HG03280 (cell line): Measurements from ENCODE around the gene NRTN.
"Not testable (repeated sequence)": the region's sequence is repeated elsewhere in the genome, so short reads cannot be mapped to it uniquely, and the experiment has no call there.

Experiments used
- ATAC-seq: cut with Tn5 transposase; IDR thresholded peaks from one replicate; pipeline ENCODE4 v1.9.1; 2021; ENCODE audit warnings: mild to moderate bottlenecking, moderate library complexity; ENCODE audit not compliant: unreplicated experiment

The NRTN gene

DNA sequence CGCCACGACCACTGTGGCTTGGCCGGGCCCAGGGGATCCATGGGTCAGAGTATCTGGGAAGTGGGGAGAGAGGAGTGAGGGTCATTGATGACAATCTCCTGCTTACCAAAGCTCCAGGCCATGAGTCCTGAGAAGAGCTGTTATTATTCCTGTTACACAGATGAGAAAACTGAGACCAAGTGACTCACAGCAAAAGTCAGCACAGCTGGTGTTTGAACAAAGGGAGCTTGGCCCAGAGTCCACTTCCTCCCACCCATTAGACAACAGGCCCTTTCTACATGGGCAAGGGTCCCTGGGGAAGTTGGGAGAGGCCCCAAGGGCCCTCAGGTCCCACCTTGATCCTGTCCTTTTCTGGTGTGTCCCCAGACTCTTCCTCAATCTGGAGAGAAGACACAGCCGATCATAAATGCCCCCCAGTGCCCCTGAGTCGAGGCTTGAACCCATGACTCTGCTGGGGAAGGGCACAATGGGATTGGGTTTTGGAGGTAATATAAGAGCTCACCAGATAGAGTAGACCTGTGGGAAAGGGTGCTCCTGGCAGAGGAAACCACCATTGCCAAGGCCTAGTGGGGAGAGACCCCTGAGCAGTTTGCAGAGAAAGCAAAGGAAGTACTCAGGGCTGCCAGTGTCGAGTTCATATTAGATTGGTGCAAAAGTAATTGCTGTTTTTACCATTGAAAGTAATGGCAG, 27.8 kb downstream of the NRTN start:
- no peak for ATAC-seq

DNA sequence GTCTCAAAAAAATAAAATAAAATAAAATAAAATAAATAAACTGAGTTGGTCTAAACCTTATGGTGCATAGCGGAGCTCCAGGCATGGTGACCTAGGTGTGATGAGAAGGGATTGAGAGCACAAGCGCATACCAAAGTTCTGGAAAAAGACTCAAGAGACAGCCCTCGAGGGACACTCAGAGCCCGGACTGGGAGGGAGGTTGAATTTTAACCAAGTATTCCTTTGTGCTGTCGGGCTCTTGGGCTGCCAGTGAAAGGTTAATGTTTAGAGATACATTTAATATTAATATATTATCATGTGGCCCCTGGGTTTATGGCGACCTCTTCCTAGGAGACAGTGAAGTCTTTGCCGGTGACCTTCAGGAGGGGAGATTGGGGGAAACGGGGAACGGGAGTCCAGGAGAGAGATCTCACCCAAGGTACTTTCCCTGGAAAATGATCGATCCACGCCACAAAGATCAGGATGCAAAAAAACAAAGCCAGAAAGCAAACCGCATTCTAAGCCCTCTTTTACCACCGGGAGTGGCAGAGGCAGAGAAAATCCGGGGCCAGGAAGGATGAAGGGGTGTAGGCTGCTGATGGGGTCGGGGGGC, 33.0 kb downstream of the NRTN start:
- ATAC-seq, result no peak

DNA sequence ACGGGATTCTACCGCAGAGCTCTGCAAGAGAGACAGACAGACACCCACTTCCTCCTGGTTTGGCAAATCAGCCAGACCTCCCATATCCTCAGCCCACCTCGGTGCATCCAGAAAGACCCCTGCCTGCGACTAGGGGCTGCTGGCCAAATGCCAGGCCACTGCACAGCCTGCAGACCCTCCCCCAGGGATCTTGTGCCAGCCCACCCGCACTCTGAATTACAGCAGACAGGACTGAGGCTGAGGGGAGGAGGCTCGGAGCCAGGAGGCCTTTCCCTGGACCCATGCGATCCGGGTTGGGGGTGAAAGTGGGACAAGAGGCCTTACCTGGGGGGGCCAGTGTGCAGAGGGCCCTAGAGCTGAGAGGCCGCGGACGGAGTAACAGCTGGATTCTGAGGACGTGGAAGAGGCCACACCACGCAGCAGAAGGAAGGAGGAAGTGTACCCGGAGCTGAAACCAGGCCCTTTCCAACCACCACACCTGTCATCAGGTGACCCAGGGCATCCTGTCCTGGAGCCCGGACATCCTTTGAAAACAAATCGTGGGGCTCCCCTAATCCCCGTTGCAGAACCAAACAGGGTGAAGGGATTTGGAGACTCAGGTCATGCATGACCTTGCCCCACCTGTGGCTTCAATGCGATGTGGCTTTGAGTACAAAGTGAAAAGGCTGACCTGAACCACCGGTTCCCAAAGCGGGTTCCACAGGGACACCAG, 33.6 kb downstream of the NRTN start:
- no peak for ATAC-seq

DNA sequence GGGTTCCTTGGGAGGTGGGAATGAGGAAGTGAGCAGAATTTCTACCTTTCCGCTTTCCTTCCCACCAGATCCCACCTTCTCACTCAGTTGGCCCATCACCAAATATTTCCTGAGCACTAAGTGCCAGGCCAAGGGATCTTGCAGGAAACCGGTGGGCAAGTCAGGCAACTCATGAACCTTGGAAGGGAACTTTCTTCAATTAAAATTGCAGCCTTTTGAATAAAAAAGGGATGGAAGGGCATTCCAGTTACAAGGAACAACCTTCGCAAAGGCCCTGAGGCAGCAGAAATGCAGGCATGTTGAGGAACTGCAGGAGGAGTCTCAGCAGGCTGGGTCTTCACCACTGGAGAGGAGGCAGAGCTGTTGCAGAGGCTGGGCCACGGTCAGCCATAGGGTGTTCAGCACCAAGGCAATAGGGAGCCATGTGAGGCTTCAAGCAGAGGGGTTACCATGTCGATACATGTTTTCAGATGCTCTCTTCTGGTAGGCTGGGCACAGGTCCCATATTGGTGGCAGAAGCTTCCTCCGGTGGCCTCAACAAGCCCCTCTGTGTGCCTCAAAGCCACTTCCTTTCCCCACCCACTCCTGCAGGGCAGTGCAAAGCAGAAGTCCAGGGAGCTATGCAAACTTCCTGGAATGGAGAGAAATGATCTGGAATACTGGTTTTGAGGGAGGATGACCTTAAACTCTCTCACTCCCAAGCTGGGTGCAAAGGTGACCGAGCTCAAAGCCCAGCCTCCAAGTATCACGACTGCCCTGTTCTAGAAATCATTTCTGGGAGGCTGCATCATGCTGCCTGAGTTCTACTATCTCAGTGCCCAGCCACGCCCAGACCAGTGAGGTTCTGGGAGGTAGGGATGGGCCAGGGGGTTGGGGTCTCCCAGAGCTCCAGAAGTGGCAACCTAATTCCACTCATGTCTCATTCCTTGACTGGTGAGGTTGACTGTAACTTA, 34.5 kb downstream of the NRTN start, which contains the start of gene FUT6:
FUT6 (minus strand) TSS at position 638 of the 953 bp plus-strand sequence. CDS start 7,135 bp downstream, outside the sequence.
- ATAC-seq, result no peak

DNA sequence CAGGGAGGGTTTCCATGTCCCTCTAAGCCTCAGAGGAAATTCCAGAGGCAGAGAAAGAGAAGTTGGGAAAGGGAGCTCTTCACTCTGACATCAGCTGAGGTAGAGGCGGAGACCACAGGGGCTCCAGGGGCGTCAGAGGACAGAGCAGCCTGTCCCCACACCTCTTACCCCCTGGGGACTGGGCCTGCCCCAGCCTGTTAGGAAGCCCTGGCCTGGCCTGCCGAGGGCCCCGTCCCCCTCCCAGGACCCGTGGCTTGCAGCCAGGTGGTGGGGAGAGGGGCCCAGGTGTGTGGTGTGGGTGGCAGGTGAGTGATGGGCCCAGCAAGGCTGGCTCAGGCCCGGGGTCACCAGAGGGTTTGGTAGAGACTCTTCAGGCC, 36.9 kb downstream of the NRTN start:
- ATAC-seq, result not testable (repeated sequence)

DNA sequence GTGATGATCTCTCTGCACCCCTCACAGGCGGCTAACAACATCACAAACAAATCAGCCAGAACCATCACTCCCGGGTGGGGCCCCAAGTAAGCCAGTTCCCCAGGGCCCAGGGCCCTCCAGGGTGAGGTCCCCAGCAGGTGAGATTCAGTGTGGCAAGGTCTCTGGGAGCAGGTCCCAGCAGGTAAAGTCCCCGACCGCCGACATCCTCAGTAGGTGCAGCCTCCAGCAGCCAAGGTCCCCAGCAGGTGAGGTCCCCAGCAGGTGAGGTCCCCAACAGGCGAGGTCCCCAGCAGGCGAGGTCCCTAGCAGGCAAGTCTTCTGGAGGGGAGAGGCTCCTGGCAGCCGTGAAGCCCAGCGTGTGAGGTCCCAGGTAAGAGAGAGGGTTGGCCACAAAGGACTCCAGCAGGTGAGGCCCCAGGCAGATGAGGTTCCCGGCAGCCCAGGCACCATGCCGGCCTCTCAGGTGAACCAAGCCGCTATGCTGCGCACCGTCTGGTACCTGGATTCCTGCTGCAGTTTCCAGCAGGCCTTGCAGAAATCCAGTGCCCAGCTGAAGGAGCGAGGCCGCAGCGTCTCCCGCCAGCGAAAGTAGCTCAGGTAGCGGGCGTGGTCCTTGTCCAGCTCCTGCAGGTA, 38.5 kb downstream of the NRTN start:
- ATAC-seq, result no peak

DNA sequence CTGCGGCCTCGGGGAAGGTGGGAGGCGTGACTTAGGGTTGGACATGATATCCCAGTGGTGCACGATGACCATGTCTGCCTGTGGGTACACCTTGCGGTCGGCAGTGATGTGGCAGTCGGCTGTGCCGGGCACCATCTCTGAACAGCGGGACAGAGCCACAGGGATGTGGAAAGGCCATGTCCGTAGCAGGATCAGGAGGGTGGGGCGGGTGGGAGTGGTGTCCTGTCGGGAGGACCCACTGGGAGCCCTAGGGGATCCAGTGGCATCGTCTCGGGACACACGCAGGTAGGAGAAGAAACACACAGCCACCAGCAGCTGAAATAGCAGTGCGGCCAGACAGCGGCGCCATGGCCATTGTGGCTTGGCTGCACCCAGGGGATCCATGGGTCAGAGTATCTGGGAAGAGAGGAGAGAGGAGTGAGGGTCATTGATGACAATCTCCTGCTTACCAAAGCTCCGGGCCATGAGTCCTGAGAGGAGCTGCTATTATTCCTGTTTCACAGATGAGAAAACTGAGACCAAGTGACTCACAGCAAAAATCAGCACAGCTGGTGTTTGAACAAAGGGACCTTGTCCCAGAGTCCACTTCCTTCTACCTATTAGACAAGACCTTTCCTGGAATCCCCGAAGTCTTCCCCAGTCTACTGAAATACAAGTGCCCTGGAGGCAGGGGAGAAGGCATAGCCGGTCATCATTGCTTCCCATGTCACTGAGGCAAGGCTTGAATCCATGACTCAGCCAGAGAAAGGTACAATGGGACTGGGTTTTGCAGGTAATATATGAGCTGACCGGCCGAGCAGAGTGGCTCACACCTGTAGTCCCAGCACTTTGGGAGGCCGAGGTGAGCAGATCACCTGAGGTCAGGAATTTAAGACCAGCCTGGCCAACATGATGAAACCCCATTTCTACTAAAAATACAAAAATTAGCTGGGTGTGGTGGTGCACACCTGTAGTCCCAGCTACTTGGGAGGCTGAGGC, 39.9 kb downstream of the NRTN start:
- no peak for ATAC-seq

DNA sequence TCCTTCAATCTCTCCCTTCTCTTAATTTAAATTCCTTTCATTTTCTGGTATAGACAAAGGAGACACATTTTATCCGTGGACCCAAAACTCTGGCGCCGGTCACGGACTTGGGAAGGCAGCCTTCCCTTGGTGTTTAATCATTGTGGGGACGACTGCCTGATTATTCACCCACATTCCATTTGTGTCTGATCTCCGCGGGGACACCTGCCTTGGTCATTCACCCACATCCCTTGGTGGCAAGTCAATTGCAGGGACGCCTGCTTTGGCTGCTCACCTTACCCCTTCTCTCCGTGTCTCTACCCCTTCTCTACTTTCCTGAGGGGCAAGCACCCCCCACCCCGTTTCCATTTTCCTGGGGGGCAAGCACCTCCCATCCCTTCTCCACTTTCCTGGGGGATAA, 43.0 kb downstream of the NRTN start:
- not testable (repeated sequence) for ATAC-seq

DNA sequence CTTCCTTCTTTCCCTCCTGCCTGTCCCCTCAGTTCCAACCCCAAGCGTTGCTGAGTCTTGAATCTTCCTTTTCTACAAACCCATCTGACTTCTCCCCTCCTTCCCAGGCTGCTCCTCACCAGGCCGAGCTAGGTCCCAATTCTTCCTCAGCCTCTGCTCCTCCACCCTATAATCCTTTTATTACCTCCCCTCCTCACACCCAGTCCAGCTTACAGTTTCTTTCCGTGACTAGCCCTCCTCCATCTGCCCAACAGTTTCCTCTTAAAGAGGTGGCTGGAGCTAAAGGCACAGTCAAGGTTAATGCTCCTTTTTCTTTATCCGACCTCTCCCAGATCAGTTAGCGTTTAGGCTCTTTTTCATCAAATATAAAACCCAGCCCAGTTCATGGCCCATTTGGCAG, 43.8 kb downstream of the NRTN start:
- not testable (repeated sequence) for ATAC-seq

DNA sequence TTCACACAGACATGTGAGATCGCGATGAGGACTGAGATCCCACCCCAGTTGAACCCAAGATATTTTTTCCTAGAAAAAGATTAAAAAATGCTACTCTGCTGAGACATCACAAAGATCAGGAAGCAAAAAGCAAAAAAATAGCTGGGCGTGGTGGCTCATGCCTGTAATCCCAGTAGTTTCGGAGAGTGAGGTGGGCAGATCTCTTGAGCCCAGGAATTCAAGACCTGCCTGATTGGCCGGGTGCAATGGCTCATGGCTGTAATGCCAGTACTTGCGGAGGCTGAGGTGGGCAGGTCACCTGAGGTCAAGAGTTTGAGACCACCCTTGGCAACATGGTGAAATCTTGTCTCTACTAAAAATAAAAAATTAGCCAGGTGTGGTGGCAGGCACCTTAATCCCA, 45.3 kb downstream of the NRTN start:
- no peak for ATAC-seq

DNA sequence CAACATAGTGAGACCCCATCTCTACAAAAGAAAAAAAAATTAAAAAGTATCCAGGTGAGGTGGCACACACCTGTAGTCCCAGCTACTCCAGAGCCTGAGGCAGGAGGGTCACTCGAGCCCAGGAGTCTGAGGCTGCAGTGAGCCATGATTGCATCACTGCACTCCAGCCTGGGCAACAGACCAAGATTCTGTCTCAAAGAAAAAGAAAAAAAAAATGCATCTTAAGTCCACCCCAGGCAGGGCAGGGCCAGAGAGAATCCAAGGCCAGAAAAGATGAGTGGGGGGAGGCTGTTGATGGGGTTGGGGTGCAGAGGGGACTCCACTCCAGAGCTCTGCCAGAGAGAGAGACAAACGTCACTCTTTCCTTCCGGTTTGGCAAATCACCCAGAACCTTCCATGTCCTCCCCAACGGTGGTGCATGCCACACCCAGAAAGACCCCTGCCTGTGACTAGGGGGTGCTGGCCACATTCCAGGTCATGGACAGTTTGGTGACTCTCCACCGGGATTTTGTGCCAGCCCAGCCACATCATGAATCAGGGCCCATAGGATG, 46.0 kb downstream of the NRTN start:
- ATAC-seq, result no peak

DNA sequence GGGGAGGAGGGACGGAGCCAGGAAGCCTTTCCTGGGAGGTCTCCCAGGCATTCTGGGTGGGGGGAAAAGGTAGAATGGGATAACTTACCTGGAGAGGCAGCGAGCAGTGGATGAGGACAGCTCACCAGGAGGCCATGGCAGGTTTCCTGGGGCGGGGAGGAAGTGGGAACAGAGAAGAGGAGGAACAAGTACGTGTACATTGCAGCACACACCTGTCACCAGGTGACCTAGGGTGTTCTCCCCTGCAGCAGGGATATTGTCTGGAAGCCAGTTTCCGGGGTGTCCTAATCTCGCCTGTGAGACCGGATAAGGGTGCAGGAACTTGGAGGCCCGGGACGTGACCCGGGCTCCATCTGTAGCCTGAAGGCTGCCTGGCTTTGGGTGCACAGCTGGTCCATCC, 46.4 kb downstream of the NRTN start, which contains the start of gene FUT3:
FUT3 (minus strand) TSS at position 148 of the 400 bp plus-strand sequence.
- ATAC-seq, result no peak

DNA sequence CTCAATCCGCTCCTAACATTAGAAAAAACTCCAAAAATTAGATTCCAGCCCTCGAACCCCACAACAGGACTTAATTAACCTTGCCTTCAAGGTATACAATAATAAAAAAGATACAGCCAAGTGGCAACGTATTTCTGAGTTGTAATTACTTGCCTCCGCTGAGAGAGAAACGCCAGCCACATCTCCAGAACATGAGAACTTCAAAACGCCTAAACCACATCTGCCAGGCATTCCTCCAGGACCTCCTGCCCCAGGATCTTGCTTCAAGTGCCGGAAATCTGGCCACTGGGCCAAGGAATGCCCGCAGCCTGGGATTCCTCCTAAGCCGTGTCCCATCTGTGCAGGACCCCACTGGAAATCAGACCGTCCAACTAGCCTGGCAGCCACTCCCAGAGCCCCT, 49.3 kb downstream of the NRTN start:
- ATAC-seq, result not testable (repeated sequence)

DNA sequence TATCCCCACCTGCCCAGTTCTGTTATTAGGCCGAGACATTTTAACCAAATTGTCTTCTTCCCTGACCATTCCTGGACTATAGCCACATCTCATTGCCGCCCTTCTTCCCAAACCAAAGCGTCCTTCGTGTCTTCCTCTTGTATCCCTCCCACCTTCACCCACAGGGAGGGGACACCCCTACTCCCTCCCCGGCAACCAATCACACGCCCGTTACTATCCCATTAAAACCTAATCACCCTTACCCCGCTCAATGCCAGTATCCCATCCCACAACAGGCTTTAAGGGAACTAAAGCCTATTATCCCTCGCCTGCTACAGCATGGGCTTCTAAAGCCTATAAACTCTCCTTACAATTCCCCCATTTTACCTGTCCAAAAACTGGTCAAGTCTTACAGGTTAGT, 50.3 kb downstream of the NRTN start:
- ATAC-seq, result not testable (repeated sequence)

DNA sequence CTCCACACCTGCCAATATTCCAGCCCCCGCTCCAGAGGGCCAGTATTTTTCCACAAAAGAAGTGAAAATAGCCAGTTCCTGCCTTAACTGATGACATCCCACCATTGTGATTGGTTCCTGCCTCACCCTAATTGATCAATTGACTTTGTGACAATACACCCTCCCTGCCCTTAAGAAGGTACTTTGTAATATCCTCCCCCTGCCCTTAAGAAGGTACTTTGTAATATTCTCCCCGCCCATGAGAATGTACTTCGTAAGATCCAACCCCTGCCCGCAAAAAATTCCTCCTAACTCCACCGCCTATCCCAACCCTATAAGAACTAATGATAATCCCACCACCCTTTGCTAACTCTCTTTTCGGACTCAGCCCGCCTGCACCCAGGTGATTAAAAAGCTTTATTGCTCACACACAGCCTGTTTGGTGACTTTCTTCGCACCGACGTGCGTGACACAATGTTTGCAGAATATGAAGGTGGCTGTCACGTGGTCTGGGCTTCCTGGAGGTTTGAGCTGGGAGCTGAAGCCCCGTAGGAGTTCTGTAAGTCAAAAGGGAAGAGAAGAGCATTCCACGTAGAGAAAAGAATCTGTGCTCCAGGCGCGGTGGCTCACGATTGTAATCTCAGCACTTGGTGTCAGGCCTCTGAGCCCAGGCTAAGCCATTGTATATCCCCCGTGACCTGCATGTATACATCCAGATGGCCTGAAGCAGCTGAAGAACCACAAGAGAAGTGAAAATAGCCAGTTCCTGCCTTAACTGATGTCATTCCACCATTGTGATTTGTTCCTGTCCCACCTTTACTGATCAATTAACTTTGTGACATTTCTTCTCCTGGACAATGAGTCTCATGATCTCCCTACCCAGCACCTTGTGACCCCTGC, 52.6 kb downstream of the NRTN start:
- no peak for ATAC-seq

DNA sequence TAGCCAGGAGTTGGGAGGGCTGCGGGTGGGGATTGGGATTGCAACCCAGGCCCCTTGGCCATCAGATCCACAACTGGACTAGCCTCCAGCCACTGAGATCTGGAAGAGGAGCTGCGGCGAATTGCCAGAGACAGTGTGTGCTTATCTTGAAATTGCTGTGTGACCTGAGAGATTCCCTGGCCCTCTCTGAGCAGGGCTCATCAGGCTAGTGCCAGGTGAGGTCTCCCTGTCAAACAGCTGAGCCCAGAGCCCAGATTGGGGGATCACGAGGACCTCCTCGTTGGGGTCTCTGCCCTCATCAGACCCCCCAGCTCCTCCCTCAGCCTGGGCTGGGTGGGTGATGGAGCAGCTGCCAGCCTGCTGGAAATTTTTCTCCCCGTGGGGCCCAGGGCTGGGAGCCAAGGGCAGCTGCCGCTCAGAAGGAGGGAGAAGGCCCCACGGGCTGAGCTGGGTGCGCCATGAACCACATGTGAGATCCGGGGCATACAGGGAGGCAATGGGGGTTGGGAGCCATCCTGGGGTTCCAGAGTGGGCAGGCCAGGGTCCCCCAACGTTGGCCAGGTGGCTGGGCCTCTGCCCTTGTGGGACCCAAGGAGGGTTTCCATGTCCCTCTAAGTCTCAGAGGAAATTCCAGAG, 58.3 kb downstream of the NRTN start:
- no peak for ATAC-seq

DNA sequence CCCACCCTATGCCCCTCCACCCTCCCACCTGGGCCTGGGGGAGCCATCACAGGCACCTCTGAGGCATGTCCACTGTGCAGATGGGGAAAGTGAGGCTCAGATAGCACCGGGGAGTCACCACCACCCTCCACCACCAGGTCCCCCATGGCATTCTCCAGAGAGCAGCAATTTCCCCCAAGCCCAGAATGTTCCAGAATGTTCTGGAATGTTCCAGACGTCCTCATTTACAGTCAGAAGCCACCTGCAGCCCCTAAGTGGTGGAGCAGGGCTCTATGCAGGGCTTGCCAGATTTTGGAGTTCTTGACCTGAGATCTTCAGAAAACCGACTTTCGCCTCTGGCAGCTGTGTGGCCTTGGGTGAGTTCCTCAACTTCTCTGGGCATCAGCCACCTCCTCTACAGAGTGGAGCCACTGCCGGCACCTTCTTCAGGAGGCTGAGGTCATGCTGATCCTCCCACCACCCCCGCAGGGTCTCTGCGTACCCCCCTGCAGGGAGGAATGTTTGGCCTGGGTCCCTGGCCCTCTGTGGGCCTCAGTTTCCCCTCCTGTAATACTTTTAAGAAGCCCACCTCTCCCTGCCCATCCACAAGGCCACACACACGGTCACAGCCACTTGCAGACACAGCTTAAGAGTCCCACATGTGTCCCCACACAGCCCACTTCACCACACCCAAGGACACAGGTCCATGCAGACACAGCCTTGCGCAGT, 59.3 kb downstream of the NRTN start:
- no peak for ATAC-seq
